WTC11 (cell line): ENCODE data around the gene GAB1. TPM values are rescaled to one million over a fixed set of nuclear protein-coding genes. Genes with fewer than 3 reads are reported as not detected.

Source experiments
- ATAC-seq: fragments of 200-7000 bp; cut with Tn5 transposase; 2 replicates; pipeline ENCODE4 v1.10.0; 2021; ENCODE audit warnings: mild to moderate bottlenecking, moderate library complexity
- CTCF ChIA-PET: fragments of 300-600 bp; sonication (Branson Sonifier 250); formaldehyde crosslinking; loops from one replicate; lab custom pipeline; 2021; ENCODE audit warnings: antibody characterized with exemption; lab: Charles Lee
- POLR2A ChIA-PET: fragments of 350-600 bp; sonication (Branson Sonifier 250); formaldehyde crosslinking; loops from one replicate; lab custom pipeline; 2021; ENCODE audit warnings: antibody characterized with exemption; lab: Charles Lee
- DNase-seq: peaks from one replicate; pipeline ENCODE4 v3.0.0; 2021; ENCODE audit warnings: low spot score
- H3K27ac Mint-ChIP-seq: 2 replicates; pipeline ENCODE4 v1.8.0; 2021; ENCODE audit warnings: mixed read lengths
- H3K27me3 Mint-ChIP-seq: 2 replicates; pipeline ENCODE4 v1.8.0; 2021; ENCODE audit warnings: low read depth, mild to moderate bottlenecking, moderate library complexity, mixed read lengths
- H3K36me3 Mint-ChIP-seq: 2 replicates; pipeline ENCODE4 v1.8.0; 2021; ENCODE audit warnings: mixed read lengths
- H3K4me1 Mint-ChIP-seq: 2 replicates; pipeline ENCODE4 v1.8.0; 2022; ENCODE audit warnings: mixed read lengths
- H3K4me3 Mint-ChIP-seq: 2 replicates; pipeline ENCODE4 v1.8.0; 2021; ENCODE audit warnings: mild to moderate bottlenecking, moderate library complexity, mixed read lengths
- H3K9me3 Mint-ChIP-seq: 2 replicates; pipeline ENCODE4 v1.8.0; 2021; ENCODE audit warnings: mixed read lengths
- AR ChIP-seq: fragments of 250-450 bp; sonication (Bioruptor Pico); IDR thresholded peaks from 2 replicates; pipeline ENCODE4 v1.9.0; 2021; ENCODE audit warnings: mild to moderate bottlenecking
- ATF1 ChIP-seq: sonication (generic); formaldehyde crosslinking; IDR thresholded peaks from 2 replicates; pipeline ENCODE4 v1.8.1; 2023; ENCODE audit warnings: mild to moderate bottlenecking, moderate library complexity, missing genetic modification reagents
- CTCF ChIP-seq: fragments of 200-600 bp; IDR thresholded peaks from 2 replicates; pipeline ENCODE4 v1.8.0; 2022; ENCODE audit warnings: antibody characterized with exemption
- E2F1 ChIP-seq: sonication (generic); formaldehyde crosslinking; IDR thresholded peaks from 2 replicates; pipeline ENCODE4 v1.8.0; 2022; ENCODE audit warnings: mild to moderate bottlenecking, missing genetic modification reagents
- GRHL2 ChIP-seq: fragments of 250-450 bp; sonication (Bioruptor Pico); IDR thresholded peaks from 2 replicates; pipeline ENCODE4 v1.8.0; 2022; ENCODE audit warnings: mild to moderate bottlenecking, moderate library complexity; ENCODE audit not compliant: insufficient replicate concordance, severe bottlenecking
- RELA ChIP-seq: sonication (generic); formaldehyde crosslinking; IDR thresholded peaks from 2 replicates; pipeline ENCODE4 v1.8.1; 2022; ENCODE audit warnings: missing genetic modification reagents, mild to moderate bottlenecking, borderline replicate concordance
- SOX15 ChIP-seq: fragments of 250-450 bp; sonication (Bioruptor Pico); IDR thresholded peaks from 2 replicates; pipeline ENCODE4 v1.9.0; 2021; ENCODE audit warnings: mild to moderate bottlenecking
- USF2 ChIP-seq: sonication (generic); formaldehyde crosslinking; IDR thresholded peaks from 2 replicates; pipeline ENCODE4 v1.8.1; 2023; ENCODE audit warnings: mild to moderate bottlenecking, missing genetic modification reagents, moderate library complexity
- ZBTB43 ChIP-seq: sonication (generic); formaldehyde crosslinking; IDR thresholded peaks from 2 replicates; pipeline ENCODE4 v1.8.1; 2023; ENCODE audit warnings: mild to moderate bottlenecking, missing genetic modification reagents
- ZNF138 ChIP-seq: sonication (generic); formaldehyde crosslinking; conservative IDR thresholded peaks from 2 replicates; pipeline ENCODE4 v1.8.1; 2022; ENCODE audit warnings: mild to moderate bottlenecking, moderate library complexity, missing genetic modification reagents
- total RNA-seq: library from RNA; stranded (reverse); gene quantifications from 3 replicates; pipeline ENCODE4 v1.2.3, GENCODE V29; 2021
- TF ChIP-seq, protein P1 (sequence below): sonication (generic); formaldehyde crosslinking; IDR thresholded peaks from 2 replicates; pipeline ENCODE4 v1.8.0; 2023; ENCODE audit warnings: missing genetic modification reagents, mild to moderate bottlenecking, borderline replicate concordance
- TF ChIP-seq, protein P2 (sequence below): sonication (generic); formaldehyde crosslinking; IDR thresholded peaks from 2 replicates; pipeline ENCODE4 v1.8.1; 2022; ENCODE audit warnings: low read depth, missing genetic modification reagents, borderline replicate concordance
- TF ChIP-seq, protein P3 (sequence below): fragments of 250-450 bp; sonication (Bioruptor Pico); IDR thresholded peaks from 2 replicates; pipeline ENCODE4 v1.9.0; 2021; ENCODE audit warnings: mild to moderate bottlenecking, borderline replicate concordance
- TF ChIP-seq, protein P4 (sequence below): fragments of 250-450 bp; sonication (Bioruptor Pico); IDR thresholded peaks from 2 replicates; pipeline ENCODE4 v1.8.0; 2021; ENCODE audit warnings: mild to moderate bottlenecking

The GAB1 gene
- total RNA-seq, 1 experiment from 2014 or later: 17.4 TPM

DNA sequence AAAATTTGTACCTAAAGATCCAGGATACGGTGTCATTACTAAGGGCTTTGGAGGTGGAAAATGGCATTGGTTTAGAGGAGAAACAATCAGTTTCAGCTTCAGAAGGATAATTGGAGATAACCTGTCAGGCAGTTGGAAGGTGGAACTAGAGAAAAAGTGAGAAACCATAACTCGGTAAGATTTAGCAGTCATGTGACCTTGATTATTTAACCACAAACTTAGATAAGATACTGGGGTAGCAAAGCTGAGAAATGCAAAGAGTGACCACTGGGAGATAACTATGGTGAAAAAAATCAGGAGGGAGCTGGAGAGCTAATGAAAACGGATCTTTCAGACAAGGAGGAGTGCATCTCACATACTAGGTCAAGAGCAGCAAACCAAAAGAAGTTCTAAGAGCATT is 118.5 kb downstream of the GAB1 start (continued):
- TF ChIP-seq, protein P1, sequence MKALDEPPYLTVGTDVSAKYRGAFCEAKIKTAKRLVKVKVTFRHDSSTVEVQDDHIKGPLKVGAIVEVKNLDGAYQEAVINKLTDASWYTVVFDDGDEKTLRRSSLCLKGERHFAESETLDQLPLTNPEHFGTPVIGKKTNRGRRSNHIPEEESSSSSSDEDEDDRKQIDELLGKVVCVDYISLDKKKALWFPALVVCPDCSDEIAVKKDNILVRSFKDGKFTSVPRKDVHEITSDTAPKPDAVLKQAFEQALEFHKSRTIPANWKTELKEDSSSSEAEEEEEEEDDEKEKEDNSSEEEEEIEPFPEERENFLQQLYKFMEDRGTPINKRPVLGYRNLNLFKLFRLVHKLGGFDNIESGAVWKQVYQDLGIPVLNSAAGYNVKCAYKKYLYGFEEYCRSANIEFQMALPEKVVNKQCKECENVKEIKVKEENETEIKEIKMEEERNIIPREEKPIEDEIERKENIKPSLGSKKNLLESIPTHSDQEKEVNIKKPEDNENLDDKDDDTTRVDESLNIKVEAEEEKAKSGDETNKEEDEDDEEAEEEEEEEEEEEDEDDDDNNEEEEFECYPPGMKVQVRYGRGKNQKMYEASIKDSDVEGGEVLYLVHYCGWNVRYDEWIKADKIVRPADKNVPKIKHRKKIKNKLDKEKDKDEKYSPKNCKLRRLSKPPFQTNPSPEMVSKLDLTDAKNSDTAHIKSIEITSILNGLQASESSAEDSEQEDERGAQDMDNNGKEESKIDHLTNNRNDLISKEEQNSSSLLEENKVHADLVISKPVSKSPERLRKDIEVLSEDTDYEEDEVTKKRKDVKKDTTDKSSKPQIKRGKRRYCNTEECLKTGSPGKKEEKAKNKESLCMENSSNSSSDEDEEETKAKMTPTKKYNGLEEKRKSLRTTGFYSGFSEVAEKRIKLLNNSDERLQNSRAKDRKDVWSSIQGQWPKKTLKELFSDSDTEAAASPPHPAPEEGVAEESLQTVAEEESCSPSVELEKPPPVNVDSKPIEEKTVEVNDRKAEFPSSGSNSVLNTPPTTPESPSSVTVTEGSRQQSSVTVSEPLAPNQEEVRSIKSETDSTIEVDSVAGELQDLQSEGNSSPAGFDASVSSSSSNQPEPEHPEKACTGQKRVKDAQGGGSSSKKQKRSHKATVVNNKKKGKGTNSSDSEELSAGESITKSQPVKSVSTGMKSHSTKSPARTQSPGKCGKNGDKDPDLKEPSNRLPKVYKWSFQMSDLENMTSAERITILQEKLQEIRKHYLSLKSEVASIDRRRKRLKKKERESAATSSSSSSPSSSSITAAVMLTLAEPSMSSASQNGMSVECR (CRISPR knock-in tag): no peak
- TF ChIP-seq RELA (CRISPR knock-in tag): no peak
- TF ChIP-seq, all 79 proteins: peak for 0

- Mint-ChIP-seq H3K27ac (no peak overlapping the region), H3K4me1 (peaks cover 15% of the 10 kb centered on the region), H3K9me3 (no peaks in the 10 kb centered on the region), H3K4me3 (no peak overlapping the region), H3K27me3 (no peaks in the 10 kb centered on the region), H3K36me3 (peaks cover 9% of the 10 kb centered on the region)
- CTCF ChIA-PET: no interaction called here
- POLR2A ChIA-PET: no interaction called here
- no peak for DNase-seq
- no peak for ATAC-seq
- no peak for TF ChIP-seq GRHL2 (CRISPR knock-in tag)
- TF ChIP-seq, protein P2, sequence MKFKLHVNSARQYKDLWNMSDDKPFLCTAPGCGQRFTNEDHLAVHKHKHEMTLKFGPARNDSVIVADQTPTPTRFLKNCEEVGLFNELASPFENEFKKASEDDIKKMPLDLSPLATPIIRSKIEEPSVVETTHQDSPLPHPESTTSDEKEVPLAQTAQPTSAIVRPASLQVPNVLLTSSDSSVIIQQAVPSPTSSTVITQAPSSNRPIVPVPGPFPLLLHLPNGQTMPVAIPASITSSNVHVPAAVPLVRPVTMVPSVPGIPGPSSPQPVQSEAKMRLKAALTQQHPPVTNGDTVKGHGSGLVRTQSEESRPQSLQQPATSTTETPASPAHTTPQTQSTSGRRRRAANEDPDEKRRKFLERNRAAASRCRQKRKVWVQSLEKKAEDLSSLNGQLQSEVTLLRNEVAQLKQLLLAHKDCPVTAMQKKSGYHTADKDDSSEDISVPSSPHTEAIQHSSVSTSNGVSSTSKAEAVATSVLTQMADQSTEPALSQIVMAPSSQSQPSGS (CRISPR knock-in tag): no peak
- TF ChIP-seq ZNF138 (CRISPR knock-in tag): no peak
- no peak for TF ChIP-seq ZBTB43 (CRISPR knock-in tag)
- TF ChIP-seq, protein P3, sequence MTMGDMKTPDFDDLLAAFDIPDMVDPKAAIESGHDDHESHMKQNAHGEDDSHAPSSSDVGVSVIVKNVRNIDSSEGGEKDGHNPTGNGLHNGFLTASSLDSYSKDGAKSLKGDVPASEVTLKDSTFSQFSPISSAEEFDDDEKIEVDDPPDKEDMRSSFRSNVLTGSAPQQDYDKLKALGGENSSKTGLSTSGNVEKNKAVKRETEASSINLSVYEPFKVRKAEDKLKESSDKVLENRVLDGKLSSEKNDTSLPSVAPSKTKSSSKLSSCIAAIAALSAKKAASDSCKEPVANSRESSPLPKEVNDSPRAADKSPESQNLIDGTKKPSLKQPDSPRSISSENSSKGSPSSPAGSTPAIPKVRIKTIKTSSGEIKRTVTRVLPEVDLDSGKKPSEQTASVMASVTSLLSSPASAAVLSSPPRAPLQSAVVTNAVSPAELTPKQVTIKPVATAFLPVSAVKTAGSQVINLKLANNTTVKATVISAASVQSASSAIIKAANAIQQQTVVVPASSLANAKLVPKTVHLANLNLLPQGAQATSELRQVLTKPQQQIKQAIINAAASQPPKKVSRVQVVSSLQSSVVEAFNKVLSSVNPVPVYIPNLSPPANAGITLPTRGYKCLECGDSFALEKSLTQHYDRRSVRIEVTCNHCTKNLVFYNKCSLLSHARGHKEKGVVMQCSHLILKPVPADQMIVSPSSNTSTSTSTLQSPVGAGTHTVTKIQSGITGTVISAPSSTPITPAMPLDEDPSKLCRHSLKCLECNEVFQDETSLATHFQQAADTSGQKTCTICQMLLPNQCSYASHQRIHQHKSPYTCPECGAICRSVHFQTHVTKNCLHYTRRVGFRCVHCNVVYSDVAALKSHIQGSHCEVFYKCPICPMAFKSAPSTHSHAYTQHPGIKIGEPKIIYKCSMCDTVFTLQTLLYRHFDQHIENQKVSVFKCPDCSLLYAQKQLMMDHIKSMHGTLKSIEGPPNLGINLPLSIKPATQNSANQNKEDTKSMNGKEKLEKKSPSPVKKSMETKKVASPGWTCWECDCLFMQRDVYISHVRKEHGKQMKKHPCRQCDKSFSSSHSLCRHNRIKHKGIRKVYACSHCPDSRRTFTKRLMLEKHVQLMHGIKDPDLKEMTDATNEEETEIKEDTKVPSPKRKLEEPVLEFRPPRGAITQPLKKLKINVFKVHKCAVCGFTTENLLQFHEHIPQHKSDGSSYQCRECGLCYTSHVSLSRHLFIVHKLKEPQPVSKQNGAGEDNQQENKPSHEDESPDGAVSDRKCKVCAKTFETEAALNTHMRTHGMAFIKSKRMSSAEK (CRISPR knock-in tag): no peak
- TF ChIP-seq E2F1 (CRISPR knock-in tag): no peak
- TF ChIP-seq CTCF: no peak
- TF ChIP-seq, protein P4, sequence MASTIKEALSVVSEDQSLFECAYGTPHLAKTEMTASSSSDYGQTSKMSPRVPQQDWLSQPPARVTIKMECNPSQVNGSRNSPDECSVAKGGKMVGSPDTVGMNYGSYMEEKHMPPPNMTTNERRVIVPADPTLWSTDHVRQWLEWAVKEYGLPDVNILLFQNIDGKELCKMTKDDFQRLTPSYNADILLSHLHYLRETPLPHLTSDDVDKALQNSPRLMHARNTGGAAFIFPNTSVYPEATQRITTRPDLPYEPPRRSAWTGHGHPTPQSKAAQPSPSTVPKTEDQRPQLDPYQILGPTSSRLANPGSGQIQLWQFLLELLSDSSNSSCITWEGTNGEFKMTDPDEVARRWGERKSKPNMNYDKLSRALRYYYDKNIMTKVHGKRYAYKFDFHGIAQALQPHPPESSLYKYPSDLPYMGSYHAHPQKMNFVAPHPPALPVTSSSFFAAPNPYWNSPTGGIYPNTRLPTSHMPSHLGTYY (CRISPR knock-in tag): no peak
- no peak for TF ChIP-seq AR (CRISPR knock-in tag)
- TF ChIP-seq ATF1 (CRISPR knock-in tag): no peak
- TF ChIP-seq USF2 (CRISPR knock-in tag): no peak
- no peak for TF ChIP-seq SOX15
Measured at GRCh38 chr4:143458966-143459365, 122.3 kb downstream of the GAB1 start.
